HEK293T (cell line): ENCODE results near the gene MAD2L1BP.

Source experiments
- CTCF ChIA-PET: fragments of 350-600 bp; formaldehyde crosslinking; extraction: SDS; loops from one replicate; lab custom pipeline; 2021; ENCODE audit warnings: antibody characterized with exemption, inconsistent platforms; lab: Yijun Ruan, JAX
- POLR2A ChIA-PET: fragments of 350-600 bp; formaldehyde crosslinking; extraction: SDS; loops from one replicate; lab custom pipeline; 2020; ENCODE audit warnings: antibody characterized with exemption, inconsistent platforms; lab: Yijun Ruan, JAX
- DNase-seq: peaks from one replicate; pipeline ENCODE4 v3.0.0; 2012; ENCODE audit warnings: mixed read lengths; ENCODE audit errors: extremely low spot score
- ARNT ChIP-seq: fragments of 450-650 bp; IDR thresholded peaks from 2 replicates; pipeline ENCODE4 v1.6.1; 2017; ENCODE audit warnings: mild to moderate bottlenecking
- BHLHE40 ChIP-seq: fragments of 450-650 bp; IDR thresholded peaks from 2 replicates; pipeline ENCODE4 v1.6.1; 2016; ENCODE audit warnings: mild to moderate bottlenecking, moderate library complexity, borderline replicate concordance
- CTBP1 ChIP-seq: fragments of 450-650 bp; IDR thresholded peaks from 2 replicates; pipeline ENCODE4 v1.6.1; 2016; ENCODE audit warnings: borderline replicate concordance
- ELF4 ChIP-seq: fragments of 450-650 bp; IDR thresholded peaks from 2 replicates; pipeline ENCODE4 v1.6.1; 2017; ENCODE audit warnings: antibody characterized with exemption
- FOXA1 ChIP-seq: fragments of 450-650 bp; IDR thresholded peaks from 2 replicates; pipeline ENCODE4 v1.6.1; 2016; ENCODE audit warnings: mild to moderate bottlenecking
- FOXK2 ChIP-seq: fragments of 450-650 bp; IDR thresholded peaks from 2 replicates; pipeline ENCODE4 v1.6.1; 2016; ENCODE audit warnings: mild to moderate bottlenecking
- FOXM1 ChIP-seq: fragments of 450-650 bp; IDR thresholded peaks from 2 replicates; pipeline ENCODE4 v1.6.1; 2017; ENCODE audit warnings: mild to moderate bottlenecking, borderline replicate concordance
- HDGF ChIP-seq: fragments of 450-650 bp; IDR thresholded peaks from 2 replicates; pipeline ENCODE4 v1.6.1; 2017; ENCODE audit warnings: antibody characterized with exemption, borderline replicate concordance
- L3MBTL2 ChIP-seq: fragments of 450-650 bp; conservative IDR thresholded peaks from 2 replicates; pipeline ENCODE4 v1.6.1; 2016; ENCODE audit warnings: mild to moderate bottlenecking
- LEF1 ChIP-seq: fragments of 450-650 bp; IDR thresholded peaks from 2 replicates; pipeline ENCODE4 v1.6.1; 2017; ENCODE audit warnings: mild to moderate bottlenecking, borderline replicate concordance
- NFRKB ChIP-seq: fragments of 450-650 bp; IDR thresholded peaks from 2 replicates; pipeline ENCODE4 v1.6.1; 2016; ENCODE audit warnings: mild to moderate bottlenecking, moderate library complexity
- PKNOX1 ChIP-seq: fragments of 450-650 bp; IDR thresholded peaks from 2 replicates; pipeline ENCODE4 v1.6.1; 2016
- SP1 ChIP-seq: fragments of 450-650 bp; IDR thresholded peaks from 2 replicates; pipeline ENCODE4 v1.6.1; 2017
- SUZ12 ChIP-seq: fragments of 450-650 bp; IDR thresholded peaks from 2 replicates; pipeline ENCODE4 v1.6.1; 2016; ENCODE audit warnings: mild to moderate bottlenecking
- TARDBP ChIP-seq: fragments of 450-650 bp; IDR thresholded peaks from 2 replicates; pipeline ENCODE4 v1.6.1; 2016
- ZNF384 ChIP-seq: fragments of 450-650 bp; IDR thresholded peaks from 2 replicates; pipeline ENCODE4 v1.6.1; 2016

Gene MAD2L1BP

GRCh38 chr6:43614396-43614730 lies 21.3 kb upstream of the MAD2L1BP start:
- no peak for TF ChIP-seq L3MBTL2
- no peak for TF ChIP-seq SUZ12
- TF ChIP-seq FOXM1: no peak
- no peak for TF ChIP-seq PKNOX1
- TF ChIP-seq SP1: no peak
- TF ChIP-seq ZNF384: no peak
- no peak for TF ChIP-seq CTBP1
- no peak for TF ChIP-seq HDGF
- no peak for DNase-seq
- POLR2A ChIA-PET: interaction anchor here (1.2 kb wide), 1 partner anchor 12 kb away, joined by 3 read pairs; no protein-coding TSS in a partner anchor
- CTCF ChIA-PET: no interaction called here

- CTCF ChIA-PET: no interaction called here
Measured at GRCh38 chr6:43616725-43617472, 18.7 kb upstream of the MAD2L1BP start.

GRCh38 chr6:43621078-43621835 lies 14.4 kb upstream of the MAD2L1BP start:
- ChIA-PET CTCF (no interaction called here), POLR2A (interaction anchor here (4.3 kb wide), 1 partner anchor 8 kb away, joined by 32 read pairs; the partner anchor contains the start of gene GTPBP2)
- no peak for DNase-seq
- TF ChIP-seq BHLHE40 (no peak), LEF1 (no peak), ARNT (no peak), SUZ12 (no peak), FOXA1 (no peak), ELF4 (no peak), L3MBTL2 (no peak), PKNOX1 (no peak), TARDBP (no peak), FOXK2 (no peak), NFRKB (no peak), FOXM1 (no peak), SP1 (no peak), ZNF384 (no peak), HDGF (no peak), CTBP1 (no peak)

More at GRCh38 chr6:43616725-43617472, 18.7 kb upstream of the MAD2L1BP start:
- POLR2A ChIA-PET: interaction anchor here (4.3 kb wide), 1 partner anchor 13 kb away, joined by 32 read pairs; the partner anchor contains the start of gene GTPBP2
- TF ChIP-seq SUZ12: no peak
- TF ChIP-seq FOXA1: no peak
- no peak for TF ChIP-seq TARDBP
- no peak for TF ChIP-seq HDGF
- TF ChIP-seq BHLHE40: no peak
- TF ChIP-seq FOXM1: no peak
- TF ChIP-seq ARNT: no peak
- no peak for TF ChIP-seq FOXK2
- no peak for TF ChIP-seq SP1
- TF ChIP-seq ELF4: no peak
- no peak for DNase-seq

GRCh38 chr6:43621836-43622180 lies 13.8 kb upstream of the MAD2L1BP start:
- ChIA-PET CTCF (no interaction called here), POLR2A (interaction anchor here (1.6 kb wide), 1 partner anchor 16 kb away, joined by 3 read pairs; no protein-coding TSS in a partner anchor)
- DNase-seq: no peak
- TF ChIP-seq CTBP1: no peak
- TF ChIP-seq SP1: no peak
- TF ChIP-seq PKNOX1: no peak
- TF ChIP-seq FOXK2: no peak
- no peak for TF ChIP-seq ARNT

GRCh38 chr6:43622541-43622940 lies 13.1 kb upstream of the MAD2L1BP start:
- TF ChIP-seq ZNF384 (no peak), SUZ12 (no peak), HDGF (no peak), LEF1 (no peak), TARDBP (no peak), FOXA1 (no peak), NFRKB (no peak), FOXK2 (no peak), SP1 (no peak), FOXM1 (no peak), BHLHE40 (no peak), PKNOX1 (no peak)
- DNase-seq: no peak
- ChIA-PET CTCF (interaction anchor here (0.6 kb wide), 2 partner anchors 14 to 142 kb away, joined by 4 read pairs; no protein-coding TSS in a partner anchor), POLR2A (interaction anchor here (1.6 kb wide), 1 partner anchor 16 kb away, joined by 3 read pairs; no protein-coding TSS in a partner anchor)
